ENCODE results near the gene FBXO22.
"Not testable (repeated sequence)": the region's sequence is repeated elsewhere in the genome, so short reads cannot be mapped to it uniquely, and the experiment has no call there.

FBXO22 gene

GRCh38 chr15:75891895-75892294 is 11.8 kb upstream of the FBXO22 start:
- no peak for TF ChIP-seq CTCF (conservative IDR thresholded peaks at IDR 0.05; ENCODE audit: low read depth, low read length)
- no peak for DNase-seq (ENCODE audit: low read depth)
- H3K4me3 ChIP-seq (ENCODE audit: low read length), result no peak overlapping the region

DNA sequence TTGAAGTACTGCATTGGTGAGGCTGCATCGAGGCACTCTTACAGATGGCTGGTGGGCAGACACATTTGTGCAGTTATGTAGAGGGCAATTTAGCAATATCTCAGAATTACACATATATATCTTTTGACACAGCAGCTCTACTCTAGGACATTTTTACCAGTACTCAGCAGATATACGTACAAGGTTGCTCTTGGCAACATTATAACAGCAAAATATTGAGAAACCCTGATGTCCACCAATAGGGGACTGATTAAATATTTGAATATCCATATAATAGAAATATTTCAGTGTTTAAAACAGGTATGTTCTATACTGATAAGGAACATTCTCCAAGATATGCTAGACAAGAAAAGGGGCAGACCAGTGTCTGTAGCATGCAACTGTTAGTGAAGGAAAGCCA is 7.9 kb upstream of the FBXO22 start:
- no peak for DNase-seq (ENCODE audit: low read depth)
- no peak for TF ChIP-seq CTCF (conservative IDR thresholded peaks at IDR 0.05; ENCODE audit: low read depth, low read length)
- no peak overlapping the region for H3K4me3 ChIP-seq (ENCODE audit: low read length)

DNA sequence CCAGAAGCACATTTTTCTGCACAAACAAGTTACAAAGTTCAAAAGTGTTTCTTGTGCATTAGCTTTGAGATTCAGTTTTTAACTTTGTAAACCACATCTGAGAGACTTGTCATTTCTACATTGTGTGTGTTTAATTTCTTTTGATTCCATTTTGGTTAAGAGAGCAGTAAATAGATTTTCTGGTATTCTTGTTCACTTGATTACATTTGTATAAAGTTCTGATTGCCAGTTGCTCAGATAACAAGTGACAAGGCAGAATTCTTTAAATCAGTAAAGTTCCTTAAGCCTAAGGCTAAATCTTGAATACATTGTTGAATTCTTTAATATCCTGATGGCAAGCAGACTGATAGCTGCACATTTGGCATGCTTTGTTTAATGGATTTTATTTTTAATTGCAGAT is 3.1 kb upstream of the FBXO22 start:
- no peak for TF ChIP-seq CTCF (conservative IDR thresholded peaks at IDR 0.05; ENCODE audit: low read depth, low read length)
- DNase-seq (ENCODE audit: low read depth), result no peak
- H3K4me3 ChIP-seq (ENCODE audit: low read length), result no peak overlapping the region

DNA sequence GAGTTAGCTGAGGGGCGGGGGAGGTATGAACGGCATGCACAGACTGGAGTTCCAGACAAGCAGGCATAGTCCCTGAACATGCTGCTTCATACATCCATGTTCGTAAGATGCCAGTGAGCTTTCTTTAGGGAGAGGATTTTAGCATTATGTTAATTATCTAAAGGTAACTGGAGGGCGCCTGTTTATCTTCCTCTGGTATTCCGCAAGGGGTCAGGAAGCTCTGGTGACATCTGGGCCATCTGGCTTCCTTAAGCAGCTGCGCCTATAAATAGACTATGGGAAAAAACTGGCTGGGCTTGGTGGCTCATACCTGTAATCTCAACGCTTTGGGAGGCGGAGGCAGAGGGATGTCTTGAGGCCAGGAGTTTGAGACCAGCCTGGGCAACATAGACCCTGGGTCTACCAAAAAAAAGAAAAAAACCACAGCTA is 1.5 kb upstream of the FBXO22 start:
- DNase-seq (ENCODE audit: low read depth), result no peak
- no peak overlapping the region for H3K4me3 ChIP-seq (ENCODE audit: low read length)
- TF ChIP-seq CTCF (conservative IDR thresholded peaks at IDR 0.05; ENCODE audit: low read depth, low read length), result no peak

DNA sequence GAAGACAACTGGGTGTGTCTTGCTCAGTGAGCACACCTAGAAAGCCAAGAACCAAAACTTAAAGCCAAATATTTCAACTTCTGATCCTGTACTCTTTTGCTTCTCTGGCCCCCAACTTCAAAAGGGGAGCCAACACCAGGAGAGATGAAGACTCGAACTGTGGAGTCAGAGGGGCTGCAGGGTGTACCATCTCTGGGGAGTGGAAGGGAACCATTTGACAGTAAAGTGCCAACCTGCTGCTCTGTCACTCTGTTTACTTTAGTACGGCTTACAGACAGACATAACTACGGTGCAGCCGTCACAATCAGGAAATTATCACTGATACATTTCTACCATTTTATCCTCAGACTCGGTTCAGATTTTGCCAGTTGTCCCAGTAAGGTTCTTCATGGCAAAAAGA is 1.6 kb downstream of the FBXO22 start:
- no peak for DNase-seq (ENCODE audit: low read depth)
- TF ChIP-seq CTCF (conservative IDR thresholded peaks at IDR 0.05; ENCODE audit: low read depth, low read length), result no peak
- H3K4me3 ChIP-seq (ENCODE audit: low read length), result no peak overlapping the region

GRCh38 chr15:75910355-75910754 is 6.7 kb downstream of the FBXO22 start:
- H3K4me3 ChIP-seq (ENCODE audit: low read length); DNase-seq (ENCODE audit: low read depth): not testable (repeated sequence)

- no peak for TF ChIP-seq CTCF (conservative IDR thresholded peaks at IDR 0.05; ENCODE audit: low read depth, low read length)
- DNase-seq (ENCODE audit: low read depth), result no peak
Measured at GRCh38 chr15:75916978-75917377, 13.3 kb downstream of the FBXO22 start.

DNA sequence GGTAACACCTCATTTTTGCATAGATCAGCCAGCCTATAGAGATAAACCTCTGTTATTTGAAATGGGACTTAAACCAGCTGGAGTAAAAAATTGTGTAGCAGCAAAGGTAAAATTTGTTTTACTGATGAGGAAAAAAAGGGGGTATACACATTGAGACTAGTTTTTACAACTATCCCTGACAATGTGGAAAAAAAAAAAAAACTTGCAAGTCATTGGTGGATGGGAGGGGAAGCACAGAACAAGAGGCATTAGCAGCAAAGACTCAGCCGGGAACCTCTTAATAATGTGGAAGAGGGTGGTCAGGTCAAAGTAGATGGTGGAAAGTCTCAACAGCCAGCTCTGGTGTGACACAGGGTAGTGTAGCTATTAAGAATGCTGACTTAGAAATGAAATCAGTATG is 14.5 kb downstream of the FBXO22 start:
- DNase-seq (ENCODE audit: low read depth), result no peak
- TF ChIP-seq CTCF (conservative IDR thresholded peaks at IDR 0.05; ENCODE audit: low read depth, low read length), result no peak
- no peak overlapping the region for H3K4me3 ChIP-seq (ENCODE audit: low read length)

More at GRCh38 chr15:75916978-75917377, 13.3 kb downstream of the FBXO22 start:
- H3K4me3 ChIP-seq (ENCODE audit: low read length), result no peak overlapping the region

All from retinal pigment epithelial cell (primary cell).